CD4-positive, alpha-beta T cell treated with Interleukin-4 for 1 hour (primary cell): ENCODE measurements around the gene CHSY1.
A peak's percentile ranks its signal among the peaks of the same experiment; 100 is the strongest.
"Not testable (repeated sequence)": the region's sequence is repeated elsewhere in the genome, so short reads cannot be mapped to it uniquely, and the experiment has no call there.

Source experiments
- DNase-seq, 2 donors: peaks; one replicate each; pipeline ENCODE4 v3.0.0-alpha.2; 2020 to 2022

Gene CHSY1

DNA sequence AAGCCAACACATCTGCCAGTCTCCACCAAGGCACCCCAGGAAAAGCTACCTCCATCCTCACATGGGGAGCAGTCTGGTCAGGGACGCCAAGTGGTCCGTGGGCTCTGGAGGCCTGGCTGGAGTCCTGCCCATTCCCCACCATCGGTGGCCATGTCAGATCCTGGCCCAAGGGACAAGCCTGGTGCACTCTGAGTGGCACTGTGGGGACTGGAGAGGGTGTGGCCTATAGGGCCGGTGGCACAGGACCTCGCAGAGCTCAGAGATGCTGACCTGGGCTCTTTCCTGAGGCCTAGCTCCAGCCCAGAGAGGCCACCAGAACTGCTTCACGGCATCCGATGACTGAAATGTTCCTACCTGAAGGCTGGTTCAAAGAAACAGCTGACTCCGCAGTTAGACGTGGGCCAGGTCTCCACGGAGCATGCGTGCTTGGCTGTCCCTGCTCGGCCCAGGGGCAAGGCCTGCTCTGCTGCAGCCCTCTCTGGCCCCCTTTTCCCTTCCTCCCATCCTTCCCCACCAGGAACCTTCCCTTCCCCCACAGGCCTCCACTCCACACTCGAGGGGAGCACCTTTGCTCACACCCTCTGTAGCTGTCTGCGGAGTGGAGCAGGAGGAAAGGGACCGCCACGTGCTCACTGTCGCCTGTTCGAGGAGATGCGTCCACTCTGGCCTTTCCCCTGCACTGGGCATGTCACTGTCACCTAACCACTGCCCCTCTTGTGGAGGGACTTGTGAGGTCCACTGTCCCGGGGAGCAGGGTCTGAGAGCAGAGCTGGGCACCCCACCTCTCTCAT, 119.3 kb downstream of the CHSY1 start:
- DNase-seq, result no peak

DNA sequence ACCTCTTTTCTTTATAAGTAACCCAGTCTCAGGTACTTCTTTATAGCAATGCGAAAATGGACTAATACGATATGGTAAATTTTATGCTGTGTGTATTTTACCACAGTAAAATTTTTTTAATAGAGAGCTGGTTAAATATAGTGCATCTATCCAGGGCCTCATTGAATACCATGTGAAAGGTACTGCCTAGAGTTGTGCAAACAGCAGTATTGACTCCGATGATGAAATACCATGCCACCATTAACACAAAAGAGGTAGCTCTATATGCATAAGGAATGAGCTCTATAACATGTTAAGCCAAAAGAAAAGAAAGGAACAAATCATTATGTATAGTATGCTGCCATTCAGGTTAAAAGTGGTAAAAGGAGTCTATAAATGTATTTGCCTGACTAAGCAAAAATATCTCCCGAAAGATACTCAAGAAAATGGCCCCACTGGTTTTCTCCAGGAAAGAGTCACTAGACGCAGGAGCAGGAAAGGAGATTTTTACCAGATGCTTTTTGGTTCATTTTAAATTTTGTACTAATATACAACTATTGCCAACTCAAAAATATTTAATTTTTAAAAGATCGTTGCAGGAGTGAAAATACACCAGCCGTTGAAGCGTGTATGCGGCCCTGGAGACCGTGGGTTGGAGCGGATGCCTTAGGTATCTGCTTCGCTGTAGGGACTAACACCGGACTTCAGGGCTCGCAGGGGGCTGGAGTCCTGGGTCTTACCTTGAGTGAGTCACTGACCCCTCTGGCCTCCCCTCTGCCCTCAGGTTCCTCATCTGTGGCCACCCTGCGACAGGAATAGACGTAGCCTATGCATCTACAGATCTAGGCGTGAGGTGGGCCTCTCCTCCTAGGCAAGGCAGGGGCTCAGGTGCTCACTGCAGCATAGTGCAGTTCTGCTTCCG, 120.1 kb downstream of the CHSY1 start:
- no peak for DNase-seq

DNA sequence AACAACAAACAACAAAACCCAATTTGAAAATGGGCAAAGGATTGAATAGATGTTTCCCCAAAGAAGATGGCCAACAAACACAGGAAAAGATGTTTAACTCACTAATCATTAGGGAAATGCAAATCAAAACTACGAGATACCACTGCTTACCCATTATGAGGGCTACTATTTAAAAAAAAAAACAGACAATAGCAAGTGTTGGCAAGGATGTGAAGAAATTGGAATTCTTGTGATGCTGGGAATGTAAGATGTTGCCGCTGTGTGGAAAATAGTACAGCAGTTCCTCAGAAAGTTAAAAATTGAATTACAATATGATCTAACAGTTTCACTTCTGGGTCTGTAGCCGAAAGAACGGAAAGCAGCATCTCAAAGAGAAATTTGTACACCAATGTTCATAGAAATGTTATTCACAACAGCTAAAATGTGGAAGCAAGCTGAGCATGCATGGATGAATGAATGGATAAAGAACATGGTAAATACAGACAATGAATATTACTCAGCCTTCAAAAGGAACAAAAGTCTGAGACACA, 121.9 kb downstream of the CHSY1 start:
- no peak for DNase-seq

DNA sequence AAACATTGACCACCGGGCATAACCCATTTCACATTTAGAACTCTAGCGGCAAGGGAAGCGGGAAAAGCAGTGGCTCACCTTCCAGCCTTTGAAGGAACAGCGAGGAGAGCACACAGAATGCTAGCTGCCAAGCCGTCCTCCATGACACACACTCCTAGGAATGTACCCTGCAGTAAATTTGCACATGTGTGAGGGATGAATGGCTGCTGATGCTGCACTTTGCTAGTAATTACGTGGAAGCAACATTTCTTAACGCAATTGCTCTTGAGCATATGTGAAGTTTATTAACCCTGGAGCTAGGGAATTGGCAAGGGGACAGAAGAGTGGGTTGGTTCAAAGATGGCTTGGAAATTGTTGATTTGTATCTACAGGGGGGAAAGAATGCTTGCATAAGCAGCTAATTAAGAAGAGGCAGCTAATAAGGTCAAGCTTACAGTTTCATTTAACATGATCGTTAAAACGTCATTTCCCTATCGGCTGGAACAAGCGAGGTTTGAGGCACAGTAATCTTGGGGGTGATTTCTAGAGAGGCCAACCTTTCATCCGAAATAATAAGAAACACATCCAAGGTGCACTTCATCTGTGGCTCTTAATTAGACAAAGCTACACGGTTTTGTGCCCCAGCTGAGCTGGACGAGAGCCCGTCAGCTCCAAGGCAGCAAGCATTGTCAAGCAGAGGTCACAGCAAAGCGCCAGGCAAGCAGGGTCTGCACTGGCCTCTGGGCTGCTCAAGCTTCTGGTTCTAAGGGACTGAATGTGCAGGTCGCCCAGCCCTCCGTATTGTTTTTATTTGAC, 123.4 kb downstream of the CHSY1 start:
- no peak for DNase-seq

DNA sequence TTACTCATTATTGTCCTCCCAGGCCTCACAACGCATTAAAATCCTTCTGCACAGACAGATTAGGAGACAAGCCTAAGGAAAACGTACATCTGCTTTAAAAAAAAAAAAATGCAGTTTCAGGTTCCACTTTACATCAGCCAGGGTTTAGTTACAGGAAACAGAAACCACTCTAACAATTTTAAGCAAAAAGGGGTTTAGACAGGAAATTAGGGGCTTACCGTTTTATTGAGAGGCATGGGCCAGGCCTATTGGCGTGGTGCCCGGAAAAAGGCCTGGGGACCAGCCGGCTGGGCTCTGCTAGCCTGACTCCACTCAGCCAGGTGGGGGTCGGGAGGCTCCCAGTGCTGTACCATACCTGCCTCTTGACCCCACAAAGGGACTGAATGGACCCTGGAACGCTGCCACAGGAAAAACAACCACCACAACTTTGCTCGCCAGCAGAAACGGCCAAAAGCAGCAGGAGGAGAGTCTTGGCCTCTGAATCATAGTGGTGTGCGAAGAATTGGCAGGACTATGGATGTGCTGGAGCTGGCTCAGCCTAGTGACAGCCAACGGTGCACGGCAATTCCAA, 124.3 kb downstream of the CHSY1 start:
- DNase-seq, result peak; percentile 49 to 56

DNA sequence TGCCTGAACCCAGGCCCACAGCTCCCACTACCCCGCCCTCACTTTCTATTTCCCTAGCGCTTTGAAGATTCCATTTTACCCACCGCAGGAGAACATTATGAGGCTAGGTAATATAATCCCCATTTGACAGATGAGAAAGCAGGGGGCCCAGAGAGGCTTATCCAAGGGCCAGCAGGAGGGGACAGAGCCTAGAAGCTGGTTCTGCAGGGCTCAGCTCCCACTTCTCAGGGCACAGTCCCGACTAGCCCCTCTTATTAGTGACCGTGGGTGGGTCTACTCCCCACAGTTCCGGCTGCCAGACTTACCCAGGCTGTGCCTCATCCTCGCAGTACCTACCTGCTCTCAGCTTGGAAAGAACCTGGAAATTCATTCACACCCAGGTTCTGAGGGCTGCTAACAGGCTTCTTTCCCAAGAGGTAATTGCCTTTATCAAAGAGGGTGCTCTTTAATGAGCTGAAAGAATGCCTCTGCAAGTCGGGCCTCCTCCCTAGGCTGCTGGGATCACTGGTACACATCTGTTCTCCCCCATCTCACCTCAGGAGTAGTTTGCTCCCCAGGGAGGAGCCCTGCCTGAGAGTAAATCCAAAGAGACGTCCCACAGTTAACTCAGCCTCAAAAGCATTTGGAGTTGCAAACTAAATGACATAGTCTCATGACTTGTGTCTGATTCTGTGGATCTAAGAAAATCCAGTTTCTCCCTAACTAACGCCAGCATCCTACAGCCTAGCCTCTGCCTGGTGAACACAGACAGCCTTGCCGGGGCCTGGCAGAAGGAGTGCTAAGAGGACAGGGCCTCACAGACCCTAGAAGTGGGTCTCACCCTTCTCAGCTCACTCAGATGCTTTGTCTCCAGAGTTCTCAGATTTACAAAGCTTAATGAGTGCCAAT, 125.0 kb downstream of the CHSY1 start:
- no peak for DNase-seq

DNA sequence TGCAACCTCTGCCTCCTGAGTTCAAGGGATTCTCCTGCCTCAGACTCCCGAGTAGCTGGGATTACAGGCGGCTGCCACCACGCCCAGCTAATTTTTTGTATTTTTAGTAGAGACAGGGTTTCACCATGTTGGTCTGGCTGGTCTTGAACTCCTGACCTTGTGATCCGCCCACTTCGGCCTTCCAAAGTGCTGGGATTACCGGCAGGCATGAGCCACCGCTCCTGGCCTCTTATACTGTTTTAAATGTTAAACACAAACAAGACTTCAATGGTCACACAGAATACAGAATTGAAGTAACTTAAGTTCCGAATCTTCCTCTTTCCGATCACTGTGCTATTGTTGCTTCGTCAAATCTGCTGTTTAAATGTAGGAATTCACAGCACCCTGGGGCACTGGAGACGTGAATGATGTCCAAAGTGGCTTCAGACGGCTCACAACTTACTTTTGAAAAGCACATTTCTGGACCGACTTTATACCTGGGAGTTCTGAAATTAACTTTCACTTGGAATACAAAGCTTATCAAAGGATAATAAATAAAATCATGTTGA, 125.9 kb downstream of the CHSY1 start:
- DNase-seq, result not testable (repeated sequence)
